ENCODE measurements around the gene FRMD5.

Gene FRMD5

GRCh38 chr15:43881245-43881644 lies 313.8 kb downstream of the FRMD5 start:
- no peak for TF ChIP-seq CTCF (IDR thresholded peaks at IDR 0.05)

GRCh38 chr15:43880406-43881194 lies 314.5 kb downstream of the FRMD5 start:
- TF ChIP-seq CTCF (IDR thresholded peaks at IDR 0.05) = no peak

- no peak for TF ChIP-seq CTCF (IDR thresholded peaks at IDR 0.05)
These were observed 315.4 kb downstream of the FRMD5 start for GRCh38 chr15:43879386-43880355.

GRCh38 chr15:43878446-43878845 lies 316.6 kb downstream of the FRMD5 start:
- no peak for TF ChIP-seq CTCF (IDR thresholded peaks at IDR 0.05)

- TF ChIP-seq CTCF (IDR thresholded peaks at IDR 0.05) = no peak
These were observed 317.7 kb downstream of the FRMD5 start for GRCh38 chr15:43877371-43877770.

GRCh38 chr15:43876872-43877271 lies 318.2 kb downstream of the FRMD5 start:
- TF ChIP-seq CTCF (IDR thresholded peaks at IDR 0.05) = no peak

- TF ChIP-seq CTCF (IDR thresholded peaks at IDR 0.05) = no peak
These were observed 321.4 kb downstream of the FRMD5 start for GRCh38 chr15:43873651-43874050.
